ENCODE data around the gene MFSD11. TPM values are rescaled to one million over a fixed set of nuclear protein-coding genes. Genes with fewer than 3 reads are reported as not detected.

The MFSD11 gene
- total and polyA plus RNA-seq, 2 of the 4 experiments (the other 2 are of a cell fraction) = 12.3 to 16.1 TPM

DNA sequence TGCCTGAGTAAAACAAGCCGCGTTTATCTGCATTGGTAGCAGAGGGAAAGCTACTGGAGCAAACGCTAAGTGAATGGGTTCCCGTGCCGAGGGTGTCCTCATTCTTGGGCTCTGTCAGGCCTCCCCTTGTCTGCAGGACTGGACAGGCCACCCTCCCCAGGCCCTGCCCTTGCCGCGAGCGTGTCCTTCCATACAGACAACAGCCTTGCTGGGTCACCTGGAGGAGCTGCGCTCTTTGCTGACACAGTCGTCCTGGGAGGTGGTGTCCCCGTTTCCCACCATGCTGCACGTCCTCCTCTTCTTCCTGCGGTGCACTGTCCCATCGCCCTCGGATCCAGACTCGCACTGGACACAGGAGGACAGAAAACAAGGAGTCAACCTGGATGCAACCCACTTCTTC, 19.4 kb upstream of the MFSD11 start:
- no TSS peak for BruUV-seq (replicated peaks)
- no peak overlapping the region for H3K9ac ChIP-seq (ENCODE audit: low read depth, low read length)
- ATAC-seq (ENCODE audit: low read depth) = no peak
- H3K4me3 ChIP-seq (ENCODE audit: insufficient read depth, low read depth, low read length) = no peak overlapping the region
- H4K5ac ChIP-seq (ENCODE audit: low read depth, low read length) = no peak overlapping the region
- no peak overlapping the region for H4K91ac ChIP-seq (ENCODE audit: insufficient read depth, low read depth, low read length)
- in situ Hi-C loops (cut with MboI; ENCODE audit: low sequenced_read_pairs) (no loop called here), dilution Hi-C loops (cut with HindIII; ENCODE audit: low sequenced_read_pairs, unreplicated experiment) (no loop called here), intact Hi-C loops (cut with micrococcal nuclease) (no loop called here)
- TF ChIP-seq POLR2A (IDR thresholded peaks at IDR 0.05; ENCODE audit: low read depth, low read length) (no peak), FOS (IDR thresholded peaks at IDR 0.05; ENCODE audit: low read depth, low read length) (no peak), MXI1 (IDR thresholded peaks at IDR 0.05; ENCODE audit: borderline replicate concordance, low read depth, low read length) (no peak), CHD1 (IDR thresholded peaks at IDR 0.05; ENCODE audit: low read depth, low read length) (no peak), RCOR1 (IDR thresholded peaks at IDR 0.05; ENCODE audit: insufficient replicate concordance, low read length) (no peak), RAD21 (IDR thresholded peaks at IDR 0.05; ENCODE audit: low read length) (no peak), BHLHE40 (IDR thresholded peaks at IDR 0.05; ENCODE audit: low read depth, low read length) (no peak)
- TF ChIP-seq, protein P1, sequence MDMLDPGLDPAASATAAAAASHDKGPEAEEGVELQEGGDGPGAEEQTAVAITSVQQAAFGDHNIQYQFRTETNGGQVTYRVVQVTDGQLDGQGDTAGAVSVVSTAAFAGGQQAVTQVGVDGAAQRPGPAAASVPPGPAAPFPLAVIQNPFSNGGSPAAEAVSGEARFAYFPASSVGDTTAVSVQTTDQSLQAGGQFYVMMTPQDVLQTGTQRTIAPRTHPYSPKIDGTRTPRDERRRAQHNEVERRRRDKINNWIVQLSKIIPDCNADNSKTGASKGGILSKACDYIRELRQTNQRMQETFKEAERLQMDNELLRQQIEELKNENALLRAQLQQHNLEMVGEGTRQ (IDR thresholded peaks at IDR 0.05; ENCODE audit: low read depth, low read length) = no peak
- H3K4me2 ChIP-seq (ENCODE audit: low read depth, low read length) = no peak overlapping the region
- POLR2A ChIA-PET (ENCODE audit: unreplicated experiment) = no interaction called here
- H3K9me1 ChIP-seq (ENCODE audit: insufficient read depth, low read length) = peaks cover 7% of the 10 kb centered on the region
- H3K79me1 ChIP-seq (ENCODE audit: low read depth in 1 of 2, low read length in 2 of 2) = peaks cover 48 to 76% of the 10 kb centered on the region in 2 experiments
- 95% methylated on average over 10 of the region's 16 CpGs; no CpG with 5 or more reads in 1 of the 2 experiments for WGBS, 2 experiments (ENCODE audit: extremely low coverage in 2 of 2, insufficient read length in 1 of 2)
- no peak overlapping the region for H2AFZ ChIP-seq (replicated peaks; ENCODE audit: low read length, poor library complexity)
- no peak overlapping the region for H3K56ac ChIP-seq (ENCODE audit: extremely low read depth, insufficient read depth, low read length)
- peaks cover 12% of the 10 kb centered on the region for H3K4me1 ChIP-seq (ENCODE audit: control insufficient read depth, insufficient read depth, low read length)
- no peak overlapping the region for H2AK5ac ChIP-seq (ENCODE audit: low read depth, low read length)
- H3K27me3 ChIP-seq (ENCODE audit: control insufficient read depth, insufficient read depth, low read length) = no peaks in the 10 kb centered on the region
- no peak overlapping the region for H4K8ac ChIP-seq (ENCODE audit: low read depth in 2 of 2, low read length in 2 of 2)
- no peaks in the 10 kb centered on the region for H3K9me3 ChIP-seq (ENCODE audit: control insufficient read depth, insufficient read depth, low read length)
- no peak overlapping the region for H2AK9ac ChIP-seq (replicated peaks; ENCODE audit: low read depth, low read length, poor library complexity)
- no peak overlapping the region for H2BK5ac ChIP-seq (ENCODE audit: low read depth, low read length, poor library complexity, severe bottlenecking)
- H4K20me1 ChIP-seq (ENCODE audit: insufficient read depth, low read length) = peaks cover 49% of the 10 kb centered on the region
- CTCF ChIA-PET = interaction anchor here (0.6 kb wide), 1 partner anchor 31 kb away, joined by 3 read pairs; no protein-coding TSS in a partner anchor
- H2BK120ac ChIP-seq (ENCODE audit: low read depth, low read length) = no peak overlapping the region
- H3K36me3 ChIP-seq (ENCODE audit: control insufficient read depth, insufficient read depth, low read length) = peaks cover 55% of the 10 kb centered on the region
- H3K23ac ChIP-seq (ENCODE audit: low read depth, low read length) = no peak overlapping the region
- H2BK15ac ChIP-seq (ENCODE audit: low read depth, low read length) = no peak overlapping the region
- H3K27ac ChIP-seq (ENCODE audit: insufficient read depth, low read length) = no peak overlapping the region
- DNase-seq = no peak
- H3K14ac ChIP-seq (replicated peaks; ENCODE audit: low read depth, low read length) = no peak overlapping the region
- no peak overlapping the region for H3K18ac ChIP-seq (ENCODE audit: low read depth, low read length)
- H2BK20ac ChIP-seq (ENCODE audit: low read depth, low read length) = no peak overlapping the region
- H3K4ac ChIP-seq (ENCODE audit: low read depth, low read length) = no peak overlapping the region

Data from IMR-90 (cell line).